Measurements from ENCODE around the gene UBN2. TPM values are rescaled to one million over a fixed set of nuclear protein-coding genes. Genes with fewer than 3 reads are reported as not detected.
"Not testable (repeated sequence)": the region's sequence is repeated elsewhere in the genome, so short reads cannot be mapped to it uniquely, and the experiment has no call there.

The UBN2 gene
- total and polyA plus RNA-seq, 4 donors, result 12.7 to 22.2 (median 14.6) TPM

DNA sequence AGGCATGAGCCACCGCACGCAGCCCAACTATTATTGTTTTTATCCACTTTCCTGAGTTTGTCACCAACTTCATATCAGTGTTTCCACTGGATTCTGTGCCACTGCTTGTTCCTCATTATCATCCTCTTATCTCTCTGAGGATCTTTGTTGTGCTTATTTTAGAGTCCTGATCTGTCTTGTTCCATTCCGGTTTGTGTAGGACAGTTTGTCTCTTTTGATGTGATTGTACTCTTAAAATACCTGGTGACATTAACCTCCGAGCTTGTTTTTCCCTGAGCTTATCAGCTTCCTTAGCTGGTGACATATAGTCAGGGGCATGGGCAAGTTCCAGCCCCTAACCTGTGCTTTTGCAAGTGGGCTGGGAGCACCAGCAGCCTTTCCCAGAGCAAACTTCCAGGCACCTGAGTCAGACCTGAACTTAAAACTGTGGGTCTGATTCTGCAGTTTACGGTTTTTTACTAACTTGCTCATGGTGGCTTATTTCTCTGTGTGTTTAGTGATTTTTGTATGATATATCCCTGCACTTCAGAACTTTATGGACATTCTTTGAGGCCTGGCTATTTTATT is 87.0 kb downstream of the UBN2 start:
- H3K9me3 ChIP-seq (ENCODE audit: control insufficient read depth, insufficient read depth, low read length), result no peaks in the 10 kb centered on the region
- no peaks in the 10 kb centered on the region for H3K4me1 ChIP-seq (ENCODE audit: control insufficient read depth, insufficient read depth, low read length)
- no peaks in the 10 kb centered on the region for H3K36me3 ChIP-seq (ENCODE audit: control insufficient read depth, insufficient read depth, low read length)
- no peak overlapping the region for H3K27ac ChIP-seq (ENCODE audit: low read depth, low read length)
- no peaks in the 10 kb centered on the region for H3K27me3 ChIP-seq (ENCODE audit: control insufficient read depth, insufficient read depth, low read length)
- H3K4me3 ChIP-seq (ENCODE audit: low read depth, low read length), result no peak overlapping the region
- WGBS (ENCODE audit: insufficient coverage), result 96% methylated on average over 3 of the region's 5 CpGs
- DNase-seq (ENCODE audit: low read depth in 4 of 6, low spot score in 6 of 6), result no peak

DNA sequence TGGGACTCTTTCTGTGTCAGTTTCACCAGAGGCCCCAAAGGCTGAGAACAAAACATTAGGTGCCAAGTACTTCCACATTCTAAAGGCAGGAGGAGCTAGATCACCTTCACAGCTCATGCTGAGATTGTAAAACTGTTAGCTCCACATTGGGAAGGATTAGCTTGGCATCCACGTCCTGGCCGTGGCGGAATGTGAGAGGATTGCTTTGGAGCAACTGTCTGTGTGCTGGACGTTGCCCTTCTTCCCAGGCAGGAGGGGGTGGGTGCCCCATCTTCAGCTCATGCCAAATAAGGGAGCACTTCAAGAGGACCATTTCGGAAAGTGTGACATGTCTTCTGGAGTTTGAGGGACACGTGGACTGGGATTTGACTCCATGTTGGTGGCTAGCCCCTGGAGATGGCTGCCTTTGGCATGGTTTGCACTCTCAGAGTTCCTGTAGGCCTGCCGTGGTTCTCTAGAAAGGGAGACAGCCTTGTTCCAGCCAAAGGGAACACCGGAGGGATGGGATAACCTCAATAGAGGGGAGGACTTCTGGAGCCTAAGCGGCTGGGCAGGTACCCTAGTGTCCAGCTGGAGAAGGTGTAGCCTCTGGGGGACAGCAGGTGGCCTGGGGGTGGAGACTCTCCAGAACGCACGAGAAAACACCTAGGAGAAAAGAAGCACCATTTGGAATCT is 90.2 kb downstream of the UBN2 start:
- DNase-seq (ENCODE audit: low read depth in 4 of 6, low spot score in 6 of 6), result no peak
- no peaks in the 10 kb centered on the region for H3K9me3 ChIP-seq (ENCODE audit: control insufficient read depth, insufficient read depth, low read length)
- no peaks in the 10 kb centered on the region for H3K27me3 ChIP-seq (ENCODE audit: control insufficient read depth, insufficient read depth, low read length)
- H3K27ac ChIP-seq (ENCODE audit: low read depth, low read length), result no peak overlapping the region
- no peaks in the 10 kb centered on the region for H3K36me3 ChIP-seq (ENCODE audit: control insufficient read depth, insufficient read depth, low read length)
- H3K4me1 ChIP-seq (ENCODE audit: control insufficient read depth, insufficient read depth, low read length), result no peaks in the 10 kb centered on the region
- no peak overlapping the region for H3K4me3 ChIP-seq (ENCODE audit: low read depth, low read length)
- WGBS (ENCODE audit: insufficient coverage), result 71% methylated on average over 8 of the region's 11 CpGs

DNA sequence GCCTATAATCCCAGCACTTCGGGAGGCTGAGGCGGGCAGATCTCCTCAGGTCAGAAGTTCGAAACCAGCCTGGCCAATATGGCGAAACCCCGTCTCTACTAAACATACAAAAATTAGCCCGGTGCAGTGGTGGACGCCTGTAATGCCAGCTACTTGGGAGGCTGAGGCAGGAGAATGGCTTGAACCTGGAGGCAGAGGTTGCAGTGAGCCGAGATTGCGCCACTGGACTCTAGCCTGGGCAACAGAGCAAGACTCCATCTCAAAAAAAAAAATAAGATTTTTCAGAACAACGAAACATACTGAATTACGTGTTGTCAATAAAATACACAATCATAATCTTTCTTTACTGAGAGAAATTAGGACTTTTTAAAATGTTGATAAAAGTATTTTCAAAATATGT is 93.7 kb downstream of the UBN2 start:
- H3K27me3 ChIP-seq (ENCODE audit: control insufficient read depth, insufficient read depth, low read length); H3K4me3 ChIP-seq (ENCODE audit: low read depth, low read length); DNase-seq (ENCODE audit: low read depth in 4 of 6, low spot score in 6 of 6); H3K27ac ChIP-seq (ENCODE audit: low read depth, low read length); H3K4me1 ChIP-seq (ENCODE audit: control insufficient read depth, insufficient read depth, low read length); H3K9me3 ChIP-seq (ENCODE audit: control insufficient read depth, insufficient read depth, low read length); H3K36me3 ChIP-seq (ENCODE audit: control insufficient read depth, insufficient read depth, low read length): not testable (repeated sequence)
- WGBS (ENCODE audit: insufficient coverage), result 100% methylated on average over 2 of the region's 11 CpGs

DNA sequence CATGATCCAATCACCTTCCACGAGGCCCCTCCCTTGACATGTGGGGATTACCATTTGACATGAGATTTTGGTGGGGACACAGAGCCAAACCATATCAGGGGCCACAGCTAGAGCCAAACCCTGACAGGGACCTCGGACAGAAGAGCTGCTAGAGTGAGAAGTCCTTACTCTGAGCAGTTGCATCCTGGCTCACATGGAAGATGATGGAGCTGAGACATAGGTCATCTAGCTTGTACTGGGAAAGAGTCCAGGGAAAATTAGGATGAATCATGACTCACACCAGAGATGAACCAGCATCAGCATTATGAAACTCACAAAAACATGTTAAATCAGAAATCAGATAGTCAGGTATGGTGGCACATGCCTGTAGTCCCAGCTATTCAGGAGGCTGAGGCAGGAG is 97.3 kb downstream of the UBN2 start:
- no peak for DNase-seq (ENCODE audit: low read depth in 4 of 6, low spot score in 6 of 6)
- 64% methylated on average over 1 of the region's 2 CpGs for WGBS (ENCODE audit: insufficient coverage)
- no peak overlapping the region for H3K27ac ChIP-seq (ENCODE audit: low read depth, low read length)
- H3K36me3 ChIP-seq (ENCODE audit: control insufficient read depth, insufficient read depth, low read length), result no peaks in the 10 kb centered on the region
- no peaks in the 10 kb centered on the region for H3K4me1 ChIP-seq (ENCODE audit: control insufficient read depth, insufficient read depth, low read length)
- no peak overlapping the region for H3K4me3 ChIP-seq (ENCODE audit: low read depth, low read length)
- no peaks in the 10 kb centered on the region for H3K9me3 ChIP-seq (ENCODE audit: control insufficient read depth, insufficient read depth, low read length)
- H3K27me3 ChIP-seq (ENCODE audit: control insufficient read depth, insufficient read depth, low read length), result no peaks in the 10 kb centered on the region

DNA sequence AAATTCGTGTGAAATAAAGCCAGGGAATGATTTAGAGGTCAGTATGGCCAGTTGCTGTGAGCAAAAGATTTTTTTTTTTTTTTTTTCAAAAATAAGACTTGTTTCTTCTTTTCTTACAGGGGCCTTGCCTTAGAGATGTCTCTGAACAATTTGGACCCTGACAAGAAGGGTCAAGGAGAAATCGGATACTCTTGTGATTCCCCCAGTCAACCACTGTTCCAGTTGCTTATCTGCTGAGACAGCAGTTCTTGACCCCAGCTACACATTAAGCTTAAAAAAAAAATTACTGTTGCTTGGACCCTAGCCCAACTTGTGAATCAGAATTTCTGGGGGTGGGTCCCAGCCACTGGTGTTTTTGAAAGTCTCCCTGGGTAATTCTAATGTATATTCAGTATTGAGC is 98.1 kb downstream of the UBN2 start:
- H3K27me3 ChIP-seq (ENCODE audit: control insufficient read depth, insufficient read depth, low read length), result no peaks in the 10 kb centered on the region
- H3K36me3 ChIP-seq (ENCODE audit: control insufficient read depth, insufficient read depth, low read length), result no peaks in the 10 kb centered on the region
- no peaks in the 10 kb centered on the region for H3K9me3 ChIP-seq (ENCODE audit: control insufficient read depth, insufficient read depth, low read length)
- 78% methylated on average over 1 of the region's 2 CpGs for WGBS (ENCODE audit: insufficient coverage)
- DNase-seq (ENCODE audit: low read depth in 4 of 6, low spot score in 6 of 6), result no peak
- no peak overlapping the region for H3K4me3 ChIP-seq (ENCODE audit: low read depth, low read length)
- no peak overlapping the region for H3K27ac ChIP-seq (ENCODE audit: low read depth, low read length)
- H3K4me1 ChIP-seq (ENCODE audit: control insufficient read depth, insufficient read depth, low read length), result no peaks in the 10 kb centered on the region

DNA sequence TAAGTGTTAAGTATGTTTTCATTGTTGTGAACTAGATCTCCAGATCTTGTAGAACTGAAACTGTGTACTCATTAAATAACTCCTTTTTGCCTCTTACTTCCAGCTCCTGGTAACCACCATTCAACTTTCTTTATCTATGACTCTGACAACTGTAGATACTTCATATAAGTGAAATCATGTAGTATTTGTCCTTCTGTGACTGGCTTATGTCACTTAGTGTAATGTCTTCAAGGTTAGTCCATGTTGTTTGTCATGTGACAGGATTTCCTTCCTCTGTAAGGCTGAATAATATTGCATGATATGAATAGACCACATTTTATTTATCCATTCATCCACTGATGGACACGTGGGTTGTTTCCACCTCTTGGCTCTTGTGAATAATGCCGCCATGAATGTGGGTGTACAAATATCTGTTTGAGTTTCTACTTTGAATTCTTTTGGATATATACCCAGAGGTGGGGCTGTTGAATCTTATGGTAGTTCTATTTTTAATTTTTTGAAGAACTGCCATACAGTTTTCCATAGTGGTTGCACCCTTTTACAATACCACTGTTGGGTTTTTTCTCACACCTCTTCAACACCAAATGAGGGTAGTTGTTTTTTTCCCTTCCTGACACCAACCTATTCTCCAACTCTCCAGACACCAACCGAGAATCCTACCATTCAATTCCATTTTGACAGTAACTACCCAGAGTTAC is 99.4 kb downstream of the UBN2 start:
- Histone ChIP-seq H3K4me1 (ENCODE audit: control insufficient read depth, insufficient read depth, low read length) (no peaks in the 10 kb centered on the region), H3K36me3 (ENCODE audit: control insufficient read depth, insufficient read depth, low read length) (no peaks in the 10 kb centered on the region), H3K27me3 (ENCODE audit: control insufficient read depth, insufficient read depth, low read length) (no peaks in the 10 kb centered on the region), H3K9me3 (ENCODE audit: control insufficient read depth, insufficient read depth, low read length) (no peaks in the 10 kb centered on the region), H3K4me3 (ENCODE audit: low read depth, low read length) (no peak overlapping the region), H3K27ac (ENCODE audit: low read depth, low read length) (no peak overlapping the region)
- 92% methylated on average over 1 of the region's 3 CpGs for WGBS (ENCODE audit: insufficient coverage)
- no peak for DNase-seq (ENCODE audit: low read depth in 4 of 6, low spot score in 6 of 6)

DNA sequence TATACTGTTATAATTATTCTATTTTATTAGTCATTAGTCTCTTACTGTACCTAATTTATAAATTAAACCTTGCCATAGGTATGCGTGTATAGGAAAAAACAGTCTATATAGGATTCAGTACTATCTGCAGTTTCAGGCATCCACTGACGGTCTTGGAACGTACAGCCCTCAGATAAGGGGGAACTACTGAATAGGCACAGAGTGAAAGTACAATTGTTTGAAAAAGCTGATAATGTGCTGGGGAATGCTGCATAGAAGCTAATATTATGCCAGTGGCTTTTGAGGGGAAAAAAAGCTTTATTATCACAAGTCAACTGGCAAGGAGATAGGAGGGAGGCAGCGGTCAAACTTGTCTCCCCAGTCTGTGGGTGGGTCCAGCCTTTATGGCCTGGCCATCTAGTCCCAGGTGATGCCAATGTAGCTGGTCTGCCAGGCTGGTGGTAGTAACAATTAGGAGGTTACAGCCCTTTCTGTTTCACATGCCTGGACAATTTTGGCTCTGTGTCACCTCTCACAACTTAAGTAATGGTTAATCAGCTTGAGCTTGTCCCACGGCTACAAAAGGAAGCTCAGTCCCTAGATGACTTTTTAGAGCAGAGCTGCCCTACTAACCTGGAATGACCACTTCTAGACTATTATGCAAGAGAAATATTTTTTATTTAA is 101.8 kb downstream of the UBN2 start:
- Histone ChIP-seq H3K27me3 (ENCODE audit: control insufficient read depth, insufficient read depth, low read length) (no peaks in the 10 kb centered on the region), H3K4me3 (ENCODE audit: low read depth, low read length) (no peak overlapping the region), H3K27ac (ENCODE audit: low read depth, low read length) (no peak overlapping the region), H3K36me3 (ENCODE audit: control insufficient read depth, insufficient read depth, low read length) (no peaks in the 10 kb centered on the region), H3K9me3 (ENCODE audit: control insufficient read depth, insufficient read depth, low read length) (no peaks in the 10 kb centered on the region), H3K4me1 (ENCODE audit: control insufficient read depth, insufficient read depth, low read length) (no peaks in the 10 kb centered on the region)
- 68% methylated on average over 3 of the region's 5 CpGs for WGBS (ENCODE audit: insufficient coverage)
- DNase-seq (ENCODE audit: low read depth in 4 of 6, low spot score in 6 of 6), result no peak

DNA sequence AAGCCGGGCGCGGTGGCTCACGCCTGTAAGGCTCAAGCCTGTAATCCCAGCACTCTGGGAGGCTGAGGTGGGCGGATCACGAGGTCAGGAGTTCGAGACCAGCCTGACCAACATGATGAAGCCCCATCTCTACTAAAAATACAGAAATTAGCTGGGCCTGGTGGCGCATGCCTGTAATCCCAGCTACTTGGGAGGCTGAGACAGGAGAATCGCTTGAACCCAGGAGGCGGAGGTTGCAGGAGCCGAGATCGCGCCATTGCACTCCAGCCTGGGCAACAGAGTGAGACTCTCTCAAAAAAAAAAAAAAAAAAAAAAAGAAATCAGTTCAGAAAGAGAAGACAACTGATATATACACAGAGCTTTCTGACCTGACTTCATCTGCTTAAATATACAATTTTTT is 102.4 kb downstream of the UBN2 start:
- H3K4me3 ChIP-seq (ENCODE audit: low read depth, low read length); H3K4me1 ChIP-seq (ENCODE audit: control insufficient read depth, insufficient read depth, low read length); H3K36me3 ChIP-seq (ENCODE audit: control insufficient read depth, insufficient read depth, low read length); DNase-seq (ENCODE audit: low read depth in 4 of 6, low spot score in 6 of 6); H3K27ac ChIP-seq (ENCODE audit: low read depth, low read length); H3K27me3 ChIP-seq (ENCODE audit: control insufficient read depth, insufficient read depth, low read length); H3K9me3 ChIP-seq (ENCODE audit: control insufficient read depth, insufficient read depth, low read length): not testable (repeated sequence)
- WGBS (ENCODE audit: insufficient coverage), result no CpG with 5 or more reads among the region's 13 CpGs

DNA sequence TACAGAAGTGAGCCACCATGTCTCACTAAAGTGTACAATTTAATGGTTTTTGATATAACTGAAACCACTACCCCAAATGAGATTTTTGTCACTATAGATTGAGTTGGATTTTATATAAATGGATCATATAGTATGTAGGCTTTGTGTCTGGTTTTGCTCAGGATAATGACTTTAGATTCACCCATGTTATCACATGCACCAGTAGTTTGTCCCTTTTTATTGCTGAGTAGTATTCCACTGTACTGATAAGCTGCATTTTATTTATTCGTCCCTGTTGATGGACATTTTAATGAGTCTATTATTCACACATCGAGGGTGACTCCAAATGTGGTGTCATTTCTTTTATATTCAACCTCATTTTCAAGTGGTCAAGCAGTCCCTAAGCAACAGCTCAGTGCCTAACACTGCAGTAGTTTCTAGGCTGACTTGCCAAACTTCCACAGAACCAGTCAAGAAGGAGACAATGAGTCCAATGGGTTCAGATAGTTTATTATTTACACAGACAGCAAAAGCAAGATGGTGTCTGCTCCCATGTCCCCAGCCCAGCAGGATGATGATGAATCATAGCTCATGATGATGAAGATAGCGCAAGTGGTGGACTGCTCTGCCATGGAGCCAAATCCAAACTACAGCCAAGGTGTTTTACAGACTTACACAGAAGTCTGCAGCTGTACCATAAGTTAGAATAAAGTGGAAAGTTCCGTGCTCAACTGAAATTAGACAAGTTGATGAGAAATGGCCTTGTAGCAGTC is 103.5 kb downstream of the UBN2 start:
- Histone ChIP-seq H3K4me1 (ENCODE audit: control insufficient read depth, insufficient read depth, low read length) (peaks cover under 1% of the 10 kb centered on the region), H3K27me3 (ENCODE audit: control insufficient read depth, insufficient read depth, low read length) (no peaks in the 10 kb centered on the region), H3K9me3 (ENCODE audit: control insufficient read depth, insufficient read depth, low read length) (no peaks in the 10 kb centered on the region), H3K27ac (ENCODE audit: low read depth, low read length) (no peak overlapping the region), H3K36me3 (ENCODE audit: control insufficient read depth, insufficient read depth, low read length) (no peaks in the 10 kb centered on the region), H3K4me3 (ENCODE audit: low read depth, low read length) (no peak overlapping the region)
- WGBS (ENCODE audit: insufficient coverage), result 92% methylated on average over 2 of the region's 4 CpGs
- DNase-seq (ENCODE audit: low read depth in 4 of 6, low spot score in 6 of 6), result no peak

All from spinal cord (tissue), 10 donors.